ENCODE measurements around the gene TLCD1. TPM values are rescaled to one million over a fixed set of nuclear protein-coding genes. Genes with fewer than 3 reads are reported as not detected.

TLCD1 gene
- total RNA-seq, 2 donors from 2014 or later = 5.7 to 20.4 TPM

GRCh38 chr17:28741358-28742349 lies 15.6 kb upstream of the TLCD1 start:
- Histone ChIP-seq H3K4me3 (no peak overlapping the region), H3K4me1 (peaks cover 16% of the 10 kb centered on the region), H3K36me3 (no peaks in the 10 kb centered on the region), H3K27me3 (no peaks in the 10 kb centered on the region), H3K9ac (ENCODE audit: low read depth in 2 of 2, low read length in 2 of 2) (peak overlapping the region; percentile 8 to 32), H3K27ac (no peak overlapping the region), H3K9me3 (no peaks in the 10 kb centered on the region)
- peak; percentile 53 for DNase-seq
- TF ChIP-seq, protein P1, sequence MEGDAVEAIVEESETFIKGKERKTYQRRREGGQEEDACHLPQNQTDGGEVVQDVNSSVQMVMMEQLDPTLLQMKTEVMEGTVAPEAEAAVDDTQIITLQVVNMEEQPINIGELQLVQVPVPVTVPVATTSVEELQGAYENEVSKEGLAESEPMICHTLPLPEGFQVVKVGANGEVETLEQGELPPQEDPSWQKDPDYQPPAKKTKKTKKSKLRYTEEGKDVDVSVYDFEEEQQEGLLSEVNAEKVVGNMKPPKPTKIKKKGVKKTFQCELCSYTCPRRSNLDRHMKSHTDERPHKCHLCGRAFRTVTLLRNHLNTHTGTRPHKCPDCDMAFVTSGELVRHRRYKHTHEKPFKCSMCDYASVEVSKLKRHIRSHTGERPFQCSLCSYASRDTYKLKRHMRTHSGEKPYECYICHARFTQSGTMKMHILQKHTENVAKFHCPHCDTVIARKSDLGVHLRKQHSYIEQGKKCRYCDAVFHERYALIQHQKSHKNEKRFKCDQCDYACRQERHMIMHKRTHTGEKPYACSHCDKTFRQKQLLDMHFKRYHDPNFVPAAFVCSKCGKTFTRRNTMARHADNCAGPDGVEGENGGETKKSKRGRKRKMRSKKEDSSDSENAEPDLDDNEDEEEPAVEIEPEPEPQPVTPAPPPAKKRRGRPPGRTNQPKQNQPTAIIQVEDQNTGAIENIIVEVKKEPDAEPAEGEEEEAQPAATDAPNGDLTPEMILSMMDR (IDR thresholded peaks at IDR 0.05) = no peak
- intact Hi-C loops (cut with DNase I) = no loop called here

GRCh38 chr17:28740406-28741357 lies 14.6 kb upstream of the TLCD1 start:
- Histone ChIP-seq H3K4me1 (peaks cover 7% of the 10 kb centered on the region), H3K27me3 (no peaks in the 10 kb centered on the region), H3K9ac (ENCODE audit: low read depth in 2 of 2, low read length in 2 of 2) (no peak overlapping the region), H3K9me3 (no peaks in the 10 kb centered on the region), H3K36me3 (no peaks in the 10 kb centered on the region), H3K27ac (no peak overlapping the region), H3K4me3 (no peak overlapping the region)
- no peak for DNase-seq
- TF ChIP-seq, protein P1 (IDR thresholded peaks at IDR 0.05) = no peak
- intact Hi-C loops (cut with DNase I) = no loop called here

DNA sequence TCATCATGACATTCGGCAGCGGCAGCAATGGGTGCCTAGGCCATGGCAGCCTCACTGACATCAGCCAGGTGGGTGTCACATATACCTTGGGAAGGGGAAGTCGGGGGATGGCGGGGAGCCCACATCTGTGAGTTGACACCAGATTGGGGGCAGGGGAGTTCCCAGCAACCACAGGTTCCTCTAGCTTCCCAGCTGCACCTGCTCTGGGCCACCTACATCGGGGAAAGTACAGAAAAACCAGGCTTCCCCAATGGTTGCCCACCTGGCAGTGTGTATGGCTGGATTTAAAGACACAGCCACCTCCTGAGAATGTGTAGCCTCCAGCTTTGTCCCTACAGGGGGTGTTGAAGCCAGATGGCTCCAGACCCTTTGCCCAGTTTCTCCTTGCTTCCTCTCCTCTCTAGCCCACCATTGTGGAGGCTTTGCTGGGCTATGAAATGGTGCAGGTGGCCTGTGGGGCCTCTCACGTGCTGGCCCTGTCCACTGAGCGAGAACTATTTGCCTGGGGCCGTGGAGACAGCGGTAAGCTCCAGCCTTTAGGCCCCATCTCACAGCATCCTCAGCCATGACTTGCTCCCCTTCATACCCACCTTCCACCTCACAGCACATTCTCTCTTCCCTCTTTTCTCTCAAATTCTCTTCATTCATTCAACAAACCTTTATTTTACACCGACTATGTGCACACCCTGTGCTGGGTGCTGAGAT lies 12.8 kb upstream of the TLCD1 start:
- intact Hi-C loops (cut with DNase I) = no loop called here
- H3K4me3 ChIP-seq = no peak overlapping the region
- peaks cover 6% of the 10 kb centered on the region for H3K4me1 ChIP-seq
- no peaks in the 10 kb centered on the region for H3K9me3 ChIP-seq
- no peak overlapping the region for H3K27ac ChIP-seq
- H3K27me3 ChIP-seq = no peaks in the 10 kb centered on the region
- TF ChIP-seq, protein P1 (IDR thresholded peaks at IDR 0.05) = no peak
- H3K9ac ChIP-seq (ENCODE audit: low read depth in 2 of 2, low read length in 2 of 2) = no peak overlapping the region
- H3K36me3 ChIP-seq = no peaks in the 10 kb centered on the region
- DNase-seq = no peak

- H3K36me3 ChIP-seq = no peaks in the 10 kb centered on the region
- TF ChIP-seq, protein P1 (IDR thresholded peaks at IDR 0.05) = no peak
- H3K4me3 ChIP-seq = no peak overlapping the region
- intact Hi-C loops (cut with DNase I) = no loop called here
- no peaks in the 10 kb centered on the region for H3K9me3 ChIP-seq
- no peak overlapping the region for H3K27ac ChIP-seq
- no peak overlapping the region for H3K9ac ChIP-seq (ENCODE audit: low read depth in 2 of 2, low read length in 2 of 2)
- DNase-seq = peak; percentile 60
- peaks cover 6% of the 10 kb centered on the region for H3K4me1 ChIP-seq
- no peaks in the 10 kb centered on the region for H3K27me3 ChIP-seq
These were observed 12.0 kb upstream of the TLCD1 start for GRCh38 chr17:28737770-28738679.
